HFFc6 (cell line): ENCODE results near the gene PCP2. TPM values are rescaled to one million over a fixed set of nuclear protein-coding genes. Genes with fewer than 3 reads are reported as not detected.
A peak's percentile ranks its signal among the peaks of the same experiment; 100 is the strongest.

Source experiments
- DNase-seq: peaks from one replicate; pipeline ENCODE4 v3.0.0-alpha.2; 2018
- H3K27ac Mint-ChIP-seq: 2 replicates; pipeline ENCODE4 v1.8.0; 2020; ENCODE audit warnings: mild to moderate bottlenecking, mixed read lengths
- H3K27me3 Mint-ChIP-seq: 2 replicates; pipeline ENCODE4 v1.8.0; 2021; ENCODE audit warnings: mild to moderate bottlenecking, moderate library complexity, mixed read lengths; ENCODE audit not compliant: insufficient read depth
- H3K36me3 Mint-ChIP-seq: 2 replicates; pipeline ENCODE4 v1.8.0; 2021; ENCODE audit warnings: low read depth, mixed read lengths
- H3K4me1 Mint-ChIP-seq: 2 replicates; pipeline ENCODE4 v1.8.0; 2020; ENCODE audit warnings: low read depth, mixed read lengths
- H3K4me3 Mint-ChIP-seq: 2 replicates; pipeline ENCODE4 v1.8.0; 2020; ENCODE audit warnings: mild to moderate bottlenecking, moderate library complexity, mixed read lengths
- H3K9me3 Mint-ChIP-seq: 2 replicates; pipeline ENCODE4 v1.8.0; 2020; ENCODE audit warnings: mild to moderate bottlenecking, mixed read lengths
- CTCF ChIP-seq: fragments of 200-600 bp; sonication (generic); IDR thresholded peaks from 2 replicates; pipeline ENCODE4 v1.5.0; 2021; ENCODE audit warnings: antibody characterized with exemption, mild to moderate bottlenecking
- total RNA-seq, 6 experiments: library from RNA; stranded (reverse); fragmentation: NEBNext Ultra II Directional; extraction: Animal tissue kit (Norgen Biotek cat#: 25700); gene quantifications; 2 replicates in 1 of 6; 3 replicates in 5 of 6; pipeline ENCODE4 v1.2.3, GENCODE V29; 2021

PCP2 gene
- total RNA-seq, 6 experiments from 2014 or later: not detected

DNA sequence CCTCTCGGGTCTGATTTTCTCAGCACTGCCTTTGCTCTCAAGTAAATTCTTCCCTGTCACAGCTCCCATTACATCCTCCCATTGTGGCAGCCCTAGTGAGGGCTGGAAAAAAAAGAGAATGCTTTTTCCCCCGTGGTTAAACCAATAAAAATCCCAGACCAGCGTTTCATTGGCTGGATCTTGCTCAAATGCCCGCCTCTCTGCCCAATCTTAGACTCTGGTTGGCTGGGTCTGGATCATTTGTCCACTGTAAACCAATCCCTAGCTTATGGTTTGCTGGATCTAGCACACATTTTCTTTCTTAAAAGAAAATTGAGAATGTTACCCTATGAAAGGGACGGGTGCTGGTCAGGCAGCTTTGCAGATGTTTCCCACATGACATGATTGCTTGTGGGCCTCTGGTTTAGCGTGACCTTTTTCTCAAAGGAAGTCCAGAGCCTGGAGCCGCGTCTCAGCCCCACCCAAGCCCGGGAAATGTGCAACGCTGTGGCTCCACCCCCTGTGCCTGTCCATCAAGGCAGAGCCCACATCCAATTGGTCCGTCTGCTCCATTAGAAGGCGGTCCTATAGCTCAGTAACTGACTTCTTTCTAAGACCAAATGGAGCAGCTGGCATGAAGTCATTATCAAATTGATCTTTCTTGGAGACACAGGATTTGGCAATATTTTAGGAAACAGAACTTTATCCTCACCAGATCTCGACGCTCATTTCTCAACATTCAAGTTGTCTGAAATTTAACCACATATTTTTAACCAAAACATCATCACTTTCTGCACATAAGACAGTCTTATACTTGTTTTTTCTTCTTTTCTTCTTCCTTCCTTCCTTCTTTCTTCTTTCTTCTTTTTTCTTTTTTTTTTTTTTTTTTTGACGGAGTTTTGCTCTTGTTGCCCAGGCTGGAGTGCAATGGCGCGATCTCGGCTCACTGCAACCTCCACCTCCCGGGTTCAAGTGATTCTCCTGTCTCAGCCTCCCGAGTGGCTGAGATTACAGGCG is 40.8 kb upstream of the PCP2 start:
- peaks cover 22% of the 10 kb centered on the region for H3K27me3 Mint-ChIP-seq
- H3K27ac Mint-ChIP-seq: no peak overlapping the region
- peaks cover 10% of the 10 kb centered on the region for H3K4me1 Mint-ChIP-seq
- no peak overlapping the region; the same call in 1 of the 2 replicates for H3K4me3 Mint-ChIP-seq
- H3K36me3 Mint-ChIP-seq: peaks cover 7% of the 10 kb centered on the region
- TF ChIP-seq CTCF: no peak
- peaks cover 10% of the 10 kb centered on the region for H3K9me3 Mint-ChIP-seq
- peak; percentile 41 for DNase-seq

DNA sequence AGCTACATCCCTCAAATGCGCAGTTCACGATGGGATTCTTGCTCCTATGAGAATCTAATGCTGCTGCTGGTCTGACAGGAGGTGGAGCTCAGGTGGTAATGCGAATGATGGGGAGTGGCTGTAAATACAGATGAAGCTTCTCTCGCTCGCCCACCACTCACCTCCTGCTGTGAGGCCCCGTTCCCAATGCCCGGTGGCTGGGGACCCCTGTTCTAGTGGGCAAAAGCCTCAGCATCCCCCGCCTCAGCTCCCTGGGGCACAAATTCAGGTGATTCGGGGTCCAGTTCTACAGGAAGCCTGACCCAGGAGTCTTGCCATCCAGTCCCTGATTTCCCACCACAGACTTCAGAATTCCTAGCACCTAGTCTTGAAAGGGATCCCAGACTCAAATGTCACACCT is 39.0 kb upstream of the PCP2 start:
- Mint-ChIP-seq H3K27me3 (peaks cover 24% of the 10 kb centered on the region), H3K4me3 (no peak overlapping the region), H3K9me3 (peaks cover 10% of the 10 kb centered on the region), H3K4me1 (peaks cover 8% of the 10 kb centered on the region), H3K36me3 (peaks cover 7% of the 10 kb centered on the region), H3K27ac (no peak overlapping the region)
- TF ChIP-seq CTCF: no peak
- DNase-seq: no peak

- H3K27ac Mint-ChIP-seq: no peak overlapping the region
- no peak for DNase-seq
- no peak overlapping the region for H3K4me3 Mint-ChIP-seq
- peaks cover 8% of the 10 kb centered on the region for H3K4me1 Mint-ChIP-seq
- peaks cover 7% of the 10 kb centered on the region for H3K36me3 Mint-ChIP-seq
- peaks cover 18% of the 10 kb centered on the region for H3K27me3 Mint-ChIP-seq
- H3K9me3 Mint-ChIP-seq: peaks cover 10% of the 10 kb centered on the region
- no peak for TF ChIP-seq CTCF
These were observed 37.3 kb upstream of the PCP2 start for GRCh38 chr19:7670790-7671189.

- Mint-ChIP-seq H3K4me1 (peaks cover 12% of the 10 kb centered on the region), H3K9me3 (peaks cover 10% of the 10 kb centered on the region), H3K36me3 (peaks cover 7% of the 10 kb centered on the region), H3K27me3 (peaks cover 18% of the 10 kb centered on the region), H3K4me3 (no peak overlapping the region; the same call in 1 of the 2 replicates), H3K27ac (no peak overlapping the region)
- no peak for DNase-seq
- TF ChIP-seq CTCF: no peak
These were observed 36.7 kb upstream of the PCP2 start for GRCh38 chr19:7670150-7670783.

DNA sequence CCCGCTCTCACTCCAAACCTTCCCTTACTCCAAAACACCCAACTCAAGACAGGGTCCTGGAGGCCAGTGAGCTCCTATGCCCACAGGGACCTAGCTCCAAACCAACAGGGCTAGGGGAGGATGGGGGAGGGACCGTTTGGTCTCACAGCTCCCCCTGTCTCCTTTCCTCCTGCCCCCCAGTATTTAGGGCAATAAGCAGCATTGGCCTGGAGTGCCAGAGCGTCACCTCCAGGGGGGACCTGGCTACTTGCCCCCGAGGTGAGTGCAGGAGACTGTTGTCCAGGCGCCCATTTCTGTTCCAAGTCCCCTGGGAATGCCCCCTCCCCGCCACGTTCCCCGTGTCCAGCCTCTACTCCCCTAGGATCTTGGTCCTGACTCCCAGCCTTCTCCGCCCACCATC is 36.1 kb upstream of the PCP2 start:
- H3K4me3 Mint-ChIP-seq: no peak overlapping the region
- peaks cover 18% of the 10 kb centered on the region for H3K27me3 Mint-ChIP-seq
- peaks cover 10% of the 10 kb centered on the region for H3K9me3 Mint-ChIP-seq
- no peak for DNase-seq
- no peak for TF ChIP-seq CTCF
- peaks cover 11% of the 10 kb centered on the region for H3K4me1 Mint-ChIP-seq
- no peak overlapping the region for H3K27ac Mint-ChIP-seq
- peaks cover 7% of the 10 kb centered on the region for H3K36me3 Mint-ChIP-seq
